CD4-positive, alpha-beta T cell (primary cell): ENCODE results near the gene TMEM45A. TPM values are rescaled to one million over a fixed set of nuclear protein-coding genes. Genes with fewer than 3 reads are reported as not detected.

Experiments used
- ATAC-seq: fragments of 200-7000 bp; cut with Tn5 transposase; one replicate; pipeline ENCODE4 v1.10.0; 2022; ENCODE audit warnings: mild to moderate bottlenecking; ENCODE audit not compliant: poor library complexity
- CTCF ChIA-PET: fragments of 350-600 bp; sonication (Branson Sonifier 250); formaldehyde crosslinking; loops from one replicate; lab custom pipeline; 2021; ENCODE audit warnings: antibody characterized with exemption, inconsistent platforms; lab: Charles Lee
- POLR2A ChIA-PET: fragments of 350-600 bp; sonication (Branson Sonifier 250); formaldehyde crosslinking; loops from one replicate; lab custom pipeline; 2021; ENCODE audit warnings: antibody characterized with exemption, inconsistent platforms; lab: Charles Lee
- DNase-seq, 14 experiments: peaks; one replicate each; pipeline ENCODE4 v3.0.0-alpha.2; 2013 to 2020; ENCODE audit warnings: mixed read lengths in 2 of 14
- H3K27ac ChIP-seq, 2 donors: one replicate each; pipeline versions ENCODE4 v1.5.1 to v1.7.0; 2013; ENCODE audit warnings: low read length in 2 of 2, low read depth in 1 of 2, mild to moderate bottlenecking in 1 of 2
- H3K27me3 ChIP-seq, 2 experiments: 1 replicate in 1 of 2; 2 replicates in 1 of 2; pipeline versions ENCODE4 v1.6.1 to v1.7.0; 2013; ENCODE audit warnings: low read length in 2 of 2, control low read depth in 1 of 2, mild to moderate bottlenecking in 1 of 2, moderate library complexity in 1 of 2; ENCODE audit not compliant: insufficient read depth in 2 of 2, control insufficient read depth in 1 of 2
- H3K36me3 ChIP-seq: one replicate; pipeline ENCODE4 v1.6.1; 2013; ENCODE audit warnings: low read length, control low read depth; ENCODE audit not compliant: insufficient read depth
- H3K4me1 ChIP-seq: one replicate; pipeline ENCODE4 v1.6.1; 2013; ENCODE audit warnings: low read length, control low read depth; ENCODE audit not compliant: insufficient read depth
- H3K4me3 ChIP-seq: one replicate; pipeline ENCODE4 v1.5.1; 2013; ENCODE audit warnings: mild to moderate bottlenecking, low read length, moderate library complexity
- H3K9me3 ChIP-seq, 2 experiments: 1 replicate in 1 of 2; 2 replicates in 1 of 2; pipeline versions ENCODE4 v1.6.1 to v1.7.0; 2013; ENCODE audit warnings: low read length in 2 of 2, mild to moderate bottlenecking in 2 of 2, control low read depth in 1 of 2, moderate library complexity in 1 of 2; ENCODE audit not compliant: control insufficient read depth in 1 of 2, insufficient read depth in 1 of 2
- H3K27ac Mint-ChIP-seq: one replicate; pipeline ENCODE4 v1.8.0; 2020; ENCODE audit warnings: mixed read lengths
- H3K27me3 Mint-ChIP-seq: one replicate; pipeline ENCODE4 v1.8.0; 2021; ENCODE audit warnings: mixed read lengths
- H3K36me3 Mint-ChIP-seq: one replicate; pipeline ENCODE4 v1.8.0; 2021; ENCODE audit warnings: low read depth, mixed read lengths
- H3K4me1 Mint-ChIP-seq: one replicate; pipeline ENCODE4 v1.8.0; 2021; ENCODE audit warnings: low read depth, mixed read lengths
- H3K4me3 Mint-ChIP-seq: one replicate; pipeline ENCODE4 v1.8.0; 2020; ENCODE audit warnings: mild to moderate bottlenecking, mixed read lengths
- H3K9me3 Mint-ChIP-seq: one replicate; pipeline ENCODE4 v1.8.0; 2020; ENCODE audit warnings: mixed read lengths
- intact Hi-C, 2 experiments: fragments of 100-400 bp; cut with DNase I in 1 of 2; cut with micrococcal nuclease in 1 of 2; formaldehyde crosslinking; loops; one replicate each; pipeline versions ENCODE4 v1.15.1 to v1.9.0; 2023 to 2025; cut with DNase I, micrococcal nuclease
- total RNA-seq, 174 experiments: library from RNA in 2 of 174; stranded (reverse) in 2 of 174; gene quantifications; one replicate each; pipeline ENCODE4 v1.2.3 and lab custom pipeline; 2021 to 2026
- TF ChIP-seq, protein P1 (sequence below): fragments of 200-600 bp; IDR thresholded peaks from one replicate; pipeline ENCODE4 v1.8.0; 2022; ENCODE audit warnings: antibody characterized with exemption, mild to moderate bottlenecking

Gene TMEM45A
- total RNA-seq, 2 experiments from 2014 or later = 0.08 TPM; not detected in 1

DNA sequence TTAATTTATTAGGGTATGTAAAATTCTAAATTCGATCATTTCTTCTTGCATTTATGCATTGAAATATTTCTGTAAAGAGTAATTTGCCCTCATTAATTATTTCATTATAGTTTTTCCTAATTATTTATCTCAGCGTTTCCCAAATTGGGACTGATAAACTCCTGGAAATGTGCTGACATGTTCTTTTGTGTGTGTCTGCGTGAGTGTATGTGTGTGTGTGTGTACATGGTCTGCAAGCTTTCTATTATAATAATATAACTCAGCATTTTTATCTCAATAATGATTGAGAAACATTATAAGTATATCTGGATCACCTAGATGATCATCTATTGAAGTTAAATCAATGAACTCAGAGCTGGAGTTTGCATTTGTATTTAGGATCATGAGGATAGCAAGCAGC is 38.7 kb downstream of the TMEM45A start:
- ChIA-PET POLR2A (no interaction called here), CTCF (no interaction called here)
- H3K9me3 Mint-ChIP-seq = no peaks in the 10 kb centered on the region
- Histone ChIP-seq H3K27ac (no peak overlapping the region), H3K4me1 (no peaks in the 10 kb centered on the region), H3K9me3 (no peaks in the 10 kb centered on the region), H3K27me3 (no peaks in the 10 kb centered on the region), H3K4me3 (no peak overlapping the region), H3K36me3 (no peaks in the 10 kb centered on the region)
- no peak for DNase-seq
- H3K36me3 Mint-ChIP-seq = no peaks in the 10 kb centered on the region
- no peak for ATAC-seq
- intact Hi-C loops = no loop called here
- H3K27me3 Mint-ChIP-seq = peaks cover 3% of the 10 kb centered on the region
- TF ChIP-seq, protein P1, sequence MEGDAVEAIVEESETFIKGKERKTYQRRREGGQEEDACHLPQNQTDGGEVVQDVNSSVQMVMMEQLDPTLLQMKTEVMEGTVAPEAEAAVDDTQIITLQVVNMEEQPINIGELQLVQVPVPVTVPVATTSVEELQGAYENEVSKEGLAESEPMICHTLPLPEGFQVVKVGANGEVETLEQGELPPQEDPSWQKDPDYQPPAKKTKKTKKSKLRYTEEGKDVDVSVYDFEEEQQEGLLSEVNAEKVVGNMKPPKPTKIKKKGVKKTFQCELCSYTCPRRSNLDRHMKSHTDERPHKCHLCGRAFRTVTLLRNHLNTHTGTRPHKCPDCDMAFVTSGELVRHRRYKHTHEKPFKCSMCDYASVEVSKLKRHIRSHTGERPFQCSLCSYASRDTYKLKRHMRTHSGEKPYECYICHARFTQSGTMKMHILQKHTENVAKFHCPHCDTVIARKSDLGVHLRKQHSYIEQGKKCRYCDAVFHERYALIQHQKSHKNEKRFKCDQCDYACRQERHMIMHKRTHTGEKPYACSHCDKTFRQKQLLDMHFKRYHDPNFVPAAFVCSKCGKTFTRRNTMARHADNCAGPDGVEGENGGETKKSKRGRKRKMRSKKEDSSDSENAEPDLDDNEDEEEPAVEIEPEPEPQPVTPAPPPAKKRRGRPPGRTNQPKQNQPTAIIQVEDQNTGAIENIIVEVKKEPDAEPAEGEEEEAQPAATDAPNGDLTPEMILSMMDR = no peak
- no peaks in the 10 kb centered on the region for H3K4me1 Mint-ChIP-seq
- H3K27ac Mint-ChIP-seq = no peak overlapping the region
- no peak overlapping the region for H3K4me3 Mint-ChIP-seq

DNA sequence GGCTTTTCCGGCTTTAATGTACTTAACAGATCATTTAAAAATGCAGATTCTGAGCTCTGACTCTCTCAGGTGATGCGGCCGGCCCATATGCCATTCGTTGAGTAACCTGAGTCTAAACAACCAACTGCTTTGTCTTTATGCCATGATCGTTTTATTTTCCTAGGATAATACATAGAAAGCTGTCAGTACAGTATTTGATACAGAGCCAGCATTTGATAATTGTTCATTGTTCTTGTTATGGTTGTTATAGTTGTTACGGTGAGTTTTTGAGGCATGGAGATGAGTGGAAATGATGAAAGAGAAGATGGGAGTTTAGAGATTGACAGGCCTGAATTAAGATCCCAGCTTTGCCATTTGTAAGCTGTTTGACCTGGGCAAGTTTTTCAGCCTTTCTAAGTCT is 40.0 kb downstream of the TMEM45A start:
- no peaks in the 10 kb centered on the region for H3K4me1 ChIP-seq
- ATAC-seq (no peak), DNase-seq (no peak)
- H3K36me3 Mint-ChIP-seq = no peaks in the 10 kb centered on the region
- H3K27me3 ChIP-seq = no peaks in the 10 kb centered on the region
- intact Hi-C loops = no loop called here
- H3K27me3 Mint-ChIP-seq = no peaks in the 10 kb centered on the region
- no peak overlapping the region for H3K27ac ChIP-seq
- CTCF ChIA-PET = no interaction called here
- no peak overlapping the region for H3K4me3 Mint-ChIP-seq
- H3K27ac Mint-ChIP-seq = no peak overlapping the region
- TF ChIP-seq, protein P1 = no peak
- POLR2A ChIA-PET = no interaction called here
- no peak overlapping the region for H3K4me3 ChIP-seq
- no peaks in the 10 kb centered on the region for H3K9me3 Mint-ChIP-seq
- H3K36me3 ChIP-seq = no peaks in the 10 kb centered on the region
- no peaks in the 10 kb centered on the region for H3K4me1 Mint-ChIP-seq
- no peaks in the 10 kb centered on the region for H3K9me3 ChIP-seq

DNA sequence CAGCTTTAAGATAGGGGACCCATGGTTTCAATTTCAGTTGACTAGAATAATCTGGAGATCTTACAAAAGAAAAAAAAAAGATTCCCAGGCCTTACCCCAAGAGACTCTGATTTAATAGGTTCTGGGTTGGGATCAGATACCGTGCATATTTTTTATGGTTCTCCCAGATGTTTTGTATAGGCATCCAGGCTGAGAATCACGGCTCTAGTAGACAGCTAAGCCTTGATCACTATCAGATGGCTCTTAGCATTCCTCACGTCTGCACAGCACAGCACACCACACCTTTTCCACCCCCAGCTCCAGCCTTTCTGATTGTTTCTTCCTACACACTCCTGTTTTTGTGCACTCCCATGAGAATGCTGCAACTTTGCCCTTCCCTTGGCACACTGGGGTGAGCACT is 40.8 kb downstream of the TMEM45A start:
- ATAC-seq (no peak), DNase-seq (no peak)
- Mint-ChIP-seq H3K4me3 (no peak overlapping the region), H3K27me3 (no peaks in the 10 kb centered on the region), H3K4me1 (no peaks in the 10 kb centered on the region), H3K36me3 (no peaks in the 10 kb centered on the region), H3K27ac (no peak overlapping the region), H3K9me3 (no peaks in the 10 kb centered on the region)
- TF ChIP-seq, protein P1 = no peak
- ChIA-PET POLR2A (no interaction called here), CTCF (no interaction called here)
- Histone ChIP-seq H3K27me3 (no peaks in the 10 kb centered on the region), H3K4me3 (no peak overlapping the region), H3K9me3 (no peaks in the 10 kb centered on the region), H3K36me3 (no peaks in the 10 kb centered on the region), H3K27ac (no peak overlapping the region), H3K4me1 (no peaks in the 10 kb centered on the region)
- intact Hi-C loops = no loop called here
